Activated CD4-positive, alpha-beta T cell treated with anti-CD3 and anti-CD28 coated beads, Interleukin-2, Interleukin-4, amounts not matched to agents 100 ng/mL and 50 ng/mL, durations not matched to agents 16 hours and 8 hours (primary cell): ENCODE measurements around the gene ANKRD33B.

ENCODE experiments used
- DNase-seq: peaks from one replicate; pipeline ENCODE4 v3.0.0-alpha.2; 2020; ENCODE audit warnings: low spot score

Gene ANKRD33B

GRCh38 chr5:10676946-10677345 lies 113.1 kb downstream of the ANKRD33B start:
- DNase-seq = no peak

GRCh38 chr5:10677533-10677932 lies 113.7 kb downstream of the ANKRD33B start:
- no peak for DNase-seq

DNA sequence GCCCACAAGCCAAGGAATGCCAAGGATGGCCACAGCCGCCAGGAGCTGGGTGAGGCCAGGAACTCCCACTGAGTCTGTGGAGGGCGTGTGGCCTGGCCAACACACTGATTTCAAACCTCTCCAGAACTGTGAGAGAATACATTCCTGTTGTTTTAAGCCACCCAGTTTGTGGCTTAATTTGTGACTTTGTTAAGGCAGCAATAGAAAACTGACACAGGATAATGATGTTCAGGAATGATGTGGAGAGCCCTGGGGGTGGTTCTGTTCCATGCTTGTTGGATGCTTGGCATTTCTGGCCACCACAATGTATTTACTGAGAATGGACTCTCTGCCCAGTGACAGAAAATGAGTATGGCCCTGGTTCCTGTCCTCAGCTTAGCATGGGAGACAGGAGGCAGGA lies 114.4 kb downstream of the ANKRD33B start:
- DNase-seq = no peak

DNA sequence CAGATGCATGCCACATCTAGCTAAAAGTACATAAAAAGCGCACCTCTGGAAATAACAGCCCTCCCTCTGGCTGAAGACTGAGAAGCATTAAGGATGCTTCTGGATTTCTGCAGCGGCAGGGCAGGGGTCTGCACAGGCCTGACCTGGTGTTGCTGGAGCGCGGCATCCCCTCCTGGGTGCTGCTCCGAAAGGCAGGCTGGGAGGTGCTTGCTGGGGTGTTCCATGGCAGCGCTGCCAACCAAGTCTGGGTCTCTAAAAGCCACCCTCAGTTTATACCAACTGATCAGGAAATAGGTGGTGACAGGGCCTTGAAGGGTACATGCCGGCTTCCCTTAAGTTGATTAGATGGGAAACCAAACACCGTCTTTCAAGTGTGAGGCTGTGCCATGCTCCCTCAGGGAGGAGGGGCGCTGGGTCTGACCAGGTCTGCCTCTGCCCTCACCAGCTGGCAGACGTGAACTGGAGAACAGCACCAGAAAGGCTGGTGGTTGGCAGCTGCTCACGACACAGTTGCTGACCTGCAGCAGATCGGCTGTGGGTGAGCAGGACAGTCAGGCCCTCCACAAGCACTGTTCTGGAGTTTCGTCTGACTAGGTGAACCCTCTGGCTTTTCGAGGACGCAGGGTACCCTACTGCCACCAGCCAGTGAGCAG lies 115.6 kb downstream of the ANKRD33B start:
- no peak for DNase-seq

DNA sequence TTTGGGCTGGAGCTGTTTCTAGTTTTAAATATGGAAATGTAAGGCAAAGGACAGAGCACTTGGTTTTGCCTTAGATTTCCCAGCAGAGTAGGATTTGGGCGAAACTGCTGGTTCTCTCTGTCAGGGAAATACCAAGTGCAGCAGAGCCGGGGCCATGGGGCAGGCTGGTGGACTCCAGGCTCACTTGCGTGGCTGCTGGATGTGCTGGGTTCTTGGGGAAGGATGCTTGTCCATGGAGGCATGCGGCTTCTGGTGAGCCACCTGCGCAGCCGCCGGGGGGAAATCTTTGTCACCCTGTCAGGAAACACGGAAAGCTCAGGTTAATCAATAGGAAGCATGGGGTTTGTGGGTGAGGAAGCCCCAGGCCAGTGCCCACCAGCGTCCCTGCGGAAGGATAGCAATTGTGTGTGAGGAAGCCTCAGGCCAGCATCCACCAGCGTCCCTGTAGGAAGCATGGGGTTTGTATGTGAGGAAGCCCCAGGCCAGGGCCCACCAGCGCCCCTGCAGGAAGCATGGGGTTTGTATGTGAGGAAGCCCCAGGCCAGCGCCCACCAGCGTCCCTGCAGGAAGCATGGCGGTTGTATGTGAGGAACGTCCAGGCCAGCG lies 117.1 kb downstream of the ANKRD33B start:
- no peak for DNase-seq

DNA sequence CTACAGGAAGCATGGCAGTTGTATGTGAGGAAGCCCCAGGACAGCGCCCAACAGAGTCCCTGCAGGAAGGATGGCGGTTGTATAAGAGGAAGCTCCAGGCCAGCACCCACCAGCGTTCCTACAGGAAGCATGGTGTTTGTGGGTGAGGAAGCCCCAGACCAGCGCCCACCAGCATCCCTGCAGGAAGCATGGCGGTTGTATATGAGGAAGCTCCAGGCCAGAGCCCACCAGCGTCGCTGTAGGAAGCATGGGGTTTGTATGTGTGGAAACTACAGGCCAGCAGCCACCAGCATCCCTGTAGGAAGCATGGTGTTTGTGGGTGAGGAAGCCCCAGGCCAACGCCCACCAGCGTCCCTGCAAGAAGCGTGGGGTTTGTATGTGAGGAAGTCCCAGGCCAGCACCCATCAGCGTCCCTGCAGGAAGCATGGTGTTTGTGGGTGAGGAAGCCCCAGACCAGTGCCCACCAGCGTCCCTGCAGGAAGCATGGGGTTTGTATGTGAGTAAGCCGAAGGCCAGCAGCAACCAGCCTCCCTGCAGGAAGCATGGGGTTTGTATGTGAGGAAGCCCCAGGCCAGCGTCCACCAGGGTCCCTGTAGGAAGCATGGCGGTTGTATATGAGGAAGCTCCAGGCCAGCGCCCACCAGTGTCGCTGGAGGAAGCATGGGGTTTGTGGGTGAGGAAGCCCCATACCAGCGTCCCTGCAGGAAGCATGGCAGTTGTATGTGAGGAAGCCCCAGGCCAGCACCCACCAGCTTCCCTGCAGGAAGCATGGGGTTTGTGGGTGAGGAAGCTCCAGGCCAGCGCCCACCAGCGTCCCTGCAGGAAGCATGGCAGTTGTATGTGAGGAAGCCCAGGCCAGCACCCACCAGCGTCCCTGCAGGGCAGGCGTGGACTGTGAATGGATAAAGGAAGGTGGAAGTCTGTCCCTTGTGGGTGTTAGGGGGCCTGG lies 118.1 kb downstream of the ANKRD33B start:
- no peak for DNase-seq

DNA sequence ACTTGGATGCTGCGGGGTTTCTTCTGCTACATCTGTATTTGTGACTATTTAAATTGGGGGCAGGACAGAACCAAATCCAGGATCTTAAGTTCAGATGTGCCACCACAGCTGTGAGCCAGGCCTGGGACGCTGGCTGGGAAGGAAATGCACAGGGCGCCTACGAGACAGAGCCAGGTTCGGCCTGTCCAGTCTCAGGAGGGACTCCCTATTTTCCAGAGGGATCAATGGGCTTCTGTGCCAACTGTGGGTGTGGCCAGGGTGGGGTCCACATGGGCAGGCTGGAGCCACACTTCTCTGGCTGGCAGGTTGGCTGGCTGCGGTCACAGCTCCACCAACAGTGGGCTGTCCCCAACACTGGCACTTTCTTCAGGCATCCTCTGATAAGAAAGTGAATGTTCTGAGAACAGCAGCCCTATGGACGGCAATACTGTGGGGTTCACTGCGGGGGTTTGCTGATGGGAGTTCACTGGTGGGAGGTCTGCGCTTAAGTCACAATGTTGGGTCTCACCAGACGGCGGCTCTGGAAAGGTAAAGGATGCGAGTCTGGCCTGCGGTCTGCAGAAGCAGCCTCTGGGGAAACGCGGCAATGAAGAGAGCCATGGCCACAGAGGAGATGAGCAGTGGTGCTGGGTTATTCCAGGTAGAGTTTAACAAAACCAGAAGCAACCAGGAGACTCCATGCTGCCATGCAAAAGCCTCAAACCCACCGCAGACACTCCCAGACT lies 119.1 kb downstream of the ANKRD33B start:
- DNase-seq = no peak

DNA sequence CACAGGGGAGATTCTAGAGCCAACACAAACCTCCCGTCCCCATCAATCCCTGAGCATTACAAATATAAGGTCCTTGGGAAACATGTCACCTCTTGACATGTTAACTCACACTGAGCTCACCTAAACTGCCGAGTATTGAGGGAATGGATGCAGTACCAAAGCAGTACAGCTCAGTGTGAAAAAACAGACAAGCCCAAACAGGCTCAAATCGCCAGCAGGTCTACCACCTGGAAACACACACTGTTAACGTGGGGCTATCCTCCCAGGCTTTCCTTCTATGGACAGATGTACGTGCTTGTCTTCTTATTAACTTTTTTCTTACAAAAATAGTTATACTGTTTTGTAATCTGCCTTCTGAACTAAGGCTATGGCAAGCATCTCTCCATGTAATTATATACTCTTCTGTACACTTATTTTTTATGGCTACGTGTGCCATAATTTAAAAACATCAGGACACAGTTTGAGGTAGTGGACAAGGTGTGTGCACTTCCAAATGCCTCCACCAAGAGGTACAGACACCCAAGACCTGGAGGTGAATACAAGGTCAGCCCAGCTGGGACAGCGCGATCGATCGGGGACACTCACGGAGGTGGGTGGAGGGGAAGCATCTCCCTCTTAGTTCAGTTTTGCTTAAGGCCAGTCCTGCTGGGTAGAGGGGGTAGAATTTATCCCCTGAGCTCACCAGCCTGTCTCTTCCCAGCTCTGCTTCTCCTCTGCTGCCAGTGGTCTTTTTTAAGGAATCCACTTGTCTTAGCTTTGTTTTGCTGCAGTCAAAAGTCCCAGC lies 120.6 kb downstream of the ANKRD33B start:
- no peak for DNase-seq

- DNase-seq = peak; percentile 41
These were observed 121.2 kb downstream of the ANKRD33B start for GRCh38 chr5:10685115-10685521.

DNA sequence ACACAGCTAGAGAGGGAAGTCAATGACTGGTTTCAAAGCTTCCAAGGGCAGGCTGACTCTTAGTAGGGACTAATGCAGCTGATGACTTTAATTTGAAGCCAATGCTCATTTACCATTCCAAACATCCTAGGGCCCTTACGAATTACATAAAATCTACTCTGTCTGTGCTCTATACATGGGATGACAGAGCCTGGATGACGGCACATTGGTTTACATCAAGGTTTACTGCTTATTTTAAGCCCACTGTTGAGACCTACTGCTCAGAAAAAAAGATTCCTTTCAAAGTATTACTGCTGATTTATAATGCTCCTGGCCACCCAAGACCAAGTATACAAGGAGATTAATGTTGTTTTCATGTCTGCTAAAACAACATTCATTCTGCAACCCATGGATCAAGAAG lies 123.0 kb downstream of the ANKRD33B start:
- DNase-seq = no peak

- DNase-seq = no peak
These were observed 124.8 kb downstream of the ANKRD33B start for GRCh38 chr5:10688651-10689171.

DNA sequence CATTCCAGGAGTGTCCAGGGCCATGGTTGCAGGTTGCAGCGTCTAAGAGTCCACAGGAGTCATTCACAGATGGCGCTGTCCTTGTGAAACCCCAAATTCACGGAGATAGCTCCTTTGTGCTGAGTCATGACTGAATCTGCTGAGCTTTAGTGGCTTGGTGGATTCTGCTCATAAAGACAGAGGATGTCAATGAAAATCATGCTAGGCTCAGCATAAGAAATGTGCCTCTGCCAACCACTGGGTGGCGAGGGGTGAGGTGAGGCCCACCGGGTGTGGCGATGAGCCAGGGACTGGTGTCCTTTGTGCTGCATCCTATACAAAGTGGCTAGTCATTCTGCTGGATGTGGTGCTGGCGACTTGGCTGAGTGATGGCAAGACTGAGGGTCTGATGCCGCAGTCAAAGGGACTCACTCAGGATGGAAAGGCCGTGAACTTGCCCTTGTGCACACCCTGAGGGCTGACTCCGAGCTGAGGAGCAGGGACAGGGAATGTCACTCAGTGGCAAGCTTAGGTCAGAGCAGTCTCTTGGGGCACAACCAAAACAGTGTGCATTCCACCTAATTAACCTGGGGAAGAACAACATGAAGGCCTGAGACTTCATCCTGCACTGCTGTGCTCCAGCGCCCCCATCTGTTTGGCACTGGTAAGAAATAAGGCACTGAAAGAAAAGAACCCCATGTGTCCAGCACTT lies 125.7 kb downstream of the ANKRD33B start:
- peak; percentile 29 for DNase-seq

DNA sequence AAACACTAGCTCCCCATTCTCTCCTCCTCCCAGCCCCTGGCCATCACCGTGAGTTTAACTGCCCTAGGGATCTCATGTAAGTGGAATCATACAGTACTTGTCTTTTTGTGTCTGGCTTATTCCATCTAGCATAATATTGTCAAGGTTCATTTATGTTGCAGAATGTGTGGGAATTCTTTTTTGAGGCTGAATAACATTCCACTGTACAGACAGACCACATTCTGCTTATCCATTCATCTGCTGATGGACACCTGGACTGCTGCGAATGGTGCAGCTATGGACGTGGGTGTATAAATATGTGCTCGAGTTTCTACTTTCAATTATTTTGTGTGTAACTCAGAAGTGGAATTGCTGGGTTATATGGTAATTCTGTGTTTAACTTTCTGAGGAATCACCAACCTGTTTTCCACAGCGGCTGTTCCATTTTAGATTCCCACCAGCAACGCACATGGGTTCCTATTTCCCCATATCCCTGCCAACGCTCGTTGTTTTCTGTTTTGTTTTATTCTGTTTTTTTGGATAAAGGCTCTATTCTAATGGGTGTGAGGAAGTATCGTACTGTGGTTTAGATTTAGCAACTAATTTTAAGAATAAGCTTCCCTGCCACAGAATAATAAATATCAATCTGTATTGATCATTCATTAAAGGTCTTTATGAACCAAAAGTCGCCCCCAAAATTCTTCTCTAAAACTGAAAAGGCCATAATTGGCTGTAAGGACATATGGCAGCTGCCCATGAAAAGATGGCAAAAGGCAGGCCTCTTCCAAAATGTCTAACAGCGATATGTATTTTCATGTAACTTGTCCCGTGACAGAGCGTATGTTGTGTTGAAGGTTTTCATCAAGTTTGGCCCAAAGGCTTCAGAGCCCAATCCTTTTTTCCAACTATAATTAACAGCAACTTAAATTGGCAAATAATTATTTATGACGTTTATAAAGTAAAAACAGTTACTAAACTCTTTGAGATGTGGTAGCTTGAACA lies 126.9 kb downstream of the ANKRD33B start:
- no peak for DNase-seq

DNA sequence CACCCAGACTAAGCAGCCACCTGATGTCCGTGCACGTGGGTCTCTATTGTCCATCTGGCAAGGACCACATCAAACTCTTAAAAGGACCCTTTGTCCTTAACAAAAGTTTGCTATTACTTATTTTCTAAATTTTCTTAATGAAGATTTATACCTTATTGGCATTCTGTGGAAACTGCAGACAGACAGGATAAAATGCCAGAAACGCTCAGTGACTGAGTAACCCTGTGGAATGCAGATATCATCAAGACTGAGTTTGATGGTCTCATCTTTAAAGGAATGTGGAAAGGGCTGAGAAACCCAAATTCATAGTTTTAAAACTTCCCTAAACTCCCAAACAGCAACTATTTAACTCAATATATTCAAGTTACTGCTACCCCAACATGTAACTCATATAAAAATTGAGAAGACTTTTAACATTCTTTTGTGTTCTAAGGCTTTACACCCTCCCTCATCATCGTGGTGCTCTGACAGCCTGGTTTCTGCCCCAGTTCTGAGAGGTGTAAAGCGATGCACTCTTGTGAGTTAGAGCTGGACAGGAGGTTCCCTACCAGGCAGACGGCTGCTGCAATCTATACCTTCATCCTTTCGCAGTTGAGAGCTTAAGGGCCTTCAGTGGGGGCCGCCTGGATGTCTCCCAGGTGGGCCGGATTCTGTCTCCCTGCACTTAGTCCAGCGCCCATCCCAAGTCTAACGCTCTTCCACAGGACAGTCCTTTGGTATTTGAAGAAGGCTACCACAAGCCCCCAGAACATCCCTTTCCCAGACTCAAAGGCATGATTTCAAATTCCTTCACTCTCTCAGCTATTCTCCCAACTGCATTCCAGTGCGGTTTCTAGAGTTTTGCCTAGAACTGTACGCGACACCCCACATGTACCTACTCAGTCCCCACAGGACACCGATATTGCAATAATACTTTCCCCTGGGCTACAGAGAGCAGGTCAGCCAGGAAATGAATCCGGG lies 128.2 kb downstream of the ANKRD33B start:
- DNase-seq = no peak

DNA sequence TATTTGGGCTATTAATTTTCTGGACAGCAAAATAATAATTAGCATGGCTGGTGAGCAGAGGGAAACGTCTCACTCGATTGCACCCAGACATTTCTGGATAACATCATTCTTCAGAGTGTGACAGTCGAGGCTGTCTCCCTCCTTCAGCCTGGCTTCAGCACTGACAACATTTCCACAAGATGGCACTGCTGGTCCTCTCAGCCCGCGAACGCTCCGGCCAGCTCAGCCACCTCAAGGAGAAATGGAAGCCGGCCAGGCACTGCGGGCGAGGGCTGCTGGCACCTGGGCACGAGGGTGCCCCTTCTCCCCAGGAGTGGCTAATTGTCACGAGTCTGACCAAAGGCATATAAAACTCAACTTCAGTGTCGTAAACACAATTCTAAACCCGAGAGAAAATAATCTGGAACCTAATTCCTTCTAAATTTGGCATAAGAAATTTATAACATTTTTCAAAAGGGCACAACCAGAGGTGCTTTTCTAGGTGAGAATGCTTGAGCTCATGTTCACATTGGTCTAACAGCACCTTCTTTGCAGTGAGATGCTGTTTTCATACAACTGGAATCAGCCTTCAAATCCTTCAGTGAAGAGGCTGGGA lies 131.3 kb downstream of the ANKRD33B start:
- no peak for DNase-seq

DNA sequence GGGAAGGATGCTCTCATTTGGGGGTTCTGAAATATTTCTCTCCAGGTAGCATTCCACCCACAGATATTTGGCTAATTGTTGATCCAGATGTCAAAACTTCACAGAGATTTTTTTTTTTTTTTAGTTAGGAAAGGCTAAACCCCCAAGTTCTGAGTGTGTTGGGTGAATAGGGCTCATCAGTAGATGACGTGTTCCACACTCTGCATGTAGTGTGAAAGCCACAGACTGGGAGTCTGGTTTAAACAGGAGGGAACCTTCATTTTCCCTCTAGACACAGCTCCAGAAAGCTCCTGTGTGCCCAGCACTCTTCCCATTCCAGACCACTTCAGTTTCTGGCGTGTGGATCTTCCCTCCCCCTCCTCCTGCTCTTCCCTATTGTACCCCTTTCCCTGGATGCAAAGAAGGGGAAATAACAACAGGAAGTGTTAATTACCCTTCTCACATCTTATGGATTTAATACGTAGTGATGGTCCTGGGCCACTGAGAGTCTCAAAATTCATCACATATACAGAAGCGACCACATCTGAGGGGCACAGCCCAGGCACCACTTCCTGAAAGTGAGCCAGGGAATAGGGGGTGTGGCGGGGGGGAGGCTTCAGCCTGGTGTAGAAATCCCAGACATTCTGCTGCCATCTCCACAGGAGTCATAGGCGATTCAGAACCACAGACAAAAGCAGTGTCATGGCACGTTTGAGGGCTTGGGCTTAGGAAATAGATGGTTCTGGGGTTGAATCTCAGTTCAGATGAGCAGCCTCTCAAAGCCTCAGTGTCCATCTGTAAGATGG lies 132.1 kb downstream of the ANKRD33B start:
- no peak for DNase-seq

DNA sequence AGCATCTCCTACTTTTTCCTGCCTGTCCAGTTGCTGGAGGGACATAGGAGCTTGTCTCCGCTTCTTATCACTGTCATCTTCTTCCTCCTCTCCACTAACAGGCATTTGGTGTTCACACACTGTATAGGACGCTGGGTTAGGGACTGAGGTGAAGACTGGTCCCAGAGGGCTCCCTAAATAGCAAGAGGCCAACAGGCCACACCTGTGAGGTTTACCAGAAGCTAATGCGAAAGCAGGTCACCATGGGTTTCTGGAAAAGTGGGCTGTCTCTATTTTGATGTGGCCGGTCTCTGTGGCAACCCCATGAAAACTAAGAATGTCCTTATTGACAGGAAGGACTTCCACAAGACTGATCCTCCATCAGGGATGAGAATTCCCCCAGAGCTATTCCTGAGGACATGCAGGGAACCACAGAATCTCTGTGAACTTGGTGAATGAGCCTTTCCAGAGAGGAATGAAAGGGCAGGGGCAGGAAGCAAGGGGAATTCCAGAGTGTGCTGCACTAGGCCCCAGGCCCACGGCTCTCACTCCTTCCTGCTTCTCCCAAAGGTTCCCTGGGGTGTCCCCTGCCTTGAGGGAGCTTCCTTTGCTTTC lies 135.5 kb downstream of the ANKRD33B start:
- no peak for DNase-seq
